ENCODE data around the gene HOXA7. TPM values are rescaled to one million over a fixed set of nuclear protein-coding genes. Genes with fewer than 3 reads are reported as not detected.
A peak's percentile ranks its signal among the peaks of the same experiment; 100 is the strongest.

HOXA7 gene
- 1 to 10 TPM; 6.2 to 8.2 (median 6.8) TPM for total RNA-seq (2021; fragmentation: NEBNext Ultra II Directional; extraction: Animal tissue kit (Norgen Biotek cat#: 25700))
- long read RNA-seq, transcript HOXA7-201 (2 exons, 2,018 nt): major isoform, 6 of 6 reads
- long read RNA-seq, partial matches to known transcripts: 0 of 6 reads
- long read RNA-seq, other reads (novel, unspliced or antisense): 0 of 6 reads

DNA sequence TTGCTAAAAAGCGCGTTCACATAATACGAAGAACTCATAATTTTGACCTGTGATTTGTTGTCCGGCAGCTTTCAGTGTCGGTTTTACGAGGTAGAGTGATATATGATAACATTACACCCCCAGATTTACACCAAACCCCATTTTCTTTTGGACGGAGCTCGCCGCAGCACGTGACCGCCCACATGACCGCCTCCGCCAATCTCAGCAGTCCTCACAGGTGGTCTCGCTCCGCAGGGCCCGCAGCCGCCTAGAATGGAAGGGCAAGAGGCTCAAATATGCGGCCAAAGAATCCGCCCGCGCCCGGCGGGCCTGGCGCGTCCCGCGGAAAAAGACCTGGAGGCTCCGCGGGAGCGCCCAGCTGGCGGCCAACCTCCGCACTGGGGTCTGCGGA is at the start of gene HOXA7:
HOXA7 (minus strand) TSS at position 168 of the 391 bp plus-strand sequence; CDS start at position 38, 130 bp downstream.
- H3K4me1 Mint-ChIP-seq (ENCODE audit: low read depth): peaks cover 34% of the 10 kb centered on the region
- peaks cover 11% of the 10 kb centered on the region for H3K27me3 Mint-ChIP-seq (ENCODE audit: insufficient read depth)
- peak within 1 kb of the TSS; percentile 91 for H3K27ac Mint-ChIP-seq
- peak within 1 kb of the TSS; percentile 91 for H3K4me3 Mint-ChIP-seq
- no peaks in the 10 kb centered on the region for H3K9me3 Mint-ChIP-seq
- peaks cover 5% of the 10 kb centered on the region for H3K36me3 Mint-ChIP-seq (ENCODE audit: low read depth)
- no peak for TF ChIP-seq CTCF (IDR thresholded peaks at IDR 0.05)
- peak; percentile 82 for DNase-seq

DNA sequence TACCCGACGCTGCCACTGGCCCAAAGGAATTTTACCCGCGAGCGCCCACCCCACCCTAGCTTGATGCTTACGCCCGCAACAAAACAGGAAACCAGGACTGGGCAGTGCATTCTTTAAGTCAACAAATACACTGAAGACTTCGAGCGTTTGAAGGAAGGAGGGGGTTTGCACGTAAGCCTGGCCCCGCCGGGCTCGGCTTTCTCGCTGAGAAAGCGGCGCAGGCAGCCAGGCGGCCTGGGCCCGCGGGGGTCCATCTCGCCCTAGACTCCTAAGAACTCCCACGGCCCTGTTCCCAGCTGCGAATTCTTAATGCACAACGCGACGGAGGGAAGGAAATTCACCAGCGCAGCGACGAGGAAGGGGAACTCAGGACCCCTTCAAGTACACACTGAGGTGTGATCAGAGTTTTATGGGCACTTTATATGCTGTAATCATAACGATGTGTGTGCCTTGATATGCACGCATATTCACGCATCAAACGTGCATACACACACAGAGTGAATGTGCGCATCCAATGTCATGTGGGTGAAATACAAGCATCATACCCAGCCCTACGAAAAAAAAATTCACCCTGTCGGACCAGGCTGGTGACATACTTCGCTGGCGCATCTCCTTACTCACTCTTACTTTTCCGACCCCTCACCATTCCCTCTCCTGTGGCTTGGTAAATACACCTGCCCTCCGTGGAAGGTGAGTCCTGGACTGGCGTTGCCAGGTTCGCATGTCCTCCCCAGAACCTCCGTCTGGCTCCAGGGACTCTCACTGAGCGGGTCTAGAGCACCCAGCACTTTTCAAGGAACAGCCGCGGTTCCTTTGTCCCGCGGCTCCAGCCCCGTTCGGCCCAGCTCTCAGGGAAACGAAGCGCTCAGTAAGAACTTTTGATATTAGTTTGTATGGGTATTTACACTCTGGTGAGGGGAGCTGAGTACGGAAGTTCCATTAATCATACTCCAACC is 49.1 kb upstream of the HOXA7 start:
- DNase-seq: no peak
- H3K27ac Mint-ChIP-seq: no peak overlapping the region
- no peaks in the 10 kb centered on the region for H3K9me3 Mint-ChIP-seq

DNA sequence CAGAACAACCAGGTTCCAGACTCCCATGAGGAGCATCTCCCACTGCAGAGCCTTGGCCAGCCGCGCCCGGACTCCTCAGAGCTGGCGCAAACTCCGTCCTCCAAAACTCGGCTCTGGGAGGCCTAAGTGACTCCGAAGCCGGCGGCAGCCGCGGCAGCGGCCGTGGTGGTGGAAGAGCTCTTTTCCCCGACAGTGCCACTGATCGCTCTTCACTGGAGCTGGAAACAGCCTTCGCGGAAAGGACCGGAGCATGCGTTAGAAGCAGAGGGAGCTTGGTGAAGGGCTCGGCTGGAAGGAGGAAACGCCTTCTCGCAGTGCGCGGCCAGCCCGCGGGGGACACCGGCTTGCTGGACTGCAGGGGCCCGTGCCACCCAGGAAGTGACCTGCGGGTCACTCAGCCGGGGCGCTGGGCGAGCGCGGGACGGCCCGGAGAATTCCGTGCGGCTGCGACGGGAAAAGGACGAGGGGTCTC is 48.4 kb upstream of the HOXA7 start:
- H3K4me3 Mint-ChIP-seq: peak overlapping the region; percentile 24; the same call in 1 of the 2 replicates
- peaks cover 5% of the 10 kb centered on the region for H3K27me3 Mint-ChIP-seq (ENCODE audit: insufficient read depth)
- H3K9me3 Mint-ChIP-seq: no peaks in the 10 kb centered on the region
- peaks cover 13% of the 10 kb centered on the region for H3K4me1 Mint-ChIP-seq (ENCODE audit: low read depth)
- TF ChIP-seq CTCF (IDR thresholded peaks at IDR 0.05): no peak
- no peak overlapping the region for H3K27ac Mint-ChIP-seq
- no peaks in the 10 kb centered on the region for H3K36me3 Mint-ChIP-seq (ENCODE audit: low read depth)
- no peak for DNase-seq

More for the DNA sequence above, 49.1 kb upstream of the HOXA7 start:
- Mint-ChIP-seq H3K4me3 (no peak overlapping the region), H3K36me3 (ENCODE audit: low read depth) (no peaks in the 10 kb centered on the region), H3K27me3 (ENCODE audit: insufficient read depth) (peaks cover 5% of the 10 kb centered on the region), H3K4me1 (ENCODE audit: low read depth) (peaks cover 15% of the 10 kb centered on the region)
- no peak for TF ChIP-seq CTCF (IDR thresholded peaks at IDR 0.05)

DNA sequence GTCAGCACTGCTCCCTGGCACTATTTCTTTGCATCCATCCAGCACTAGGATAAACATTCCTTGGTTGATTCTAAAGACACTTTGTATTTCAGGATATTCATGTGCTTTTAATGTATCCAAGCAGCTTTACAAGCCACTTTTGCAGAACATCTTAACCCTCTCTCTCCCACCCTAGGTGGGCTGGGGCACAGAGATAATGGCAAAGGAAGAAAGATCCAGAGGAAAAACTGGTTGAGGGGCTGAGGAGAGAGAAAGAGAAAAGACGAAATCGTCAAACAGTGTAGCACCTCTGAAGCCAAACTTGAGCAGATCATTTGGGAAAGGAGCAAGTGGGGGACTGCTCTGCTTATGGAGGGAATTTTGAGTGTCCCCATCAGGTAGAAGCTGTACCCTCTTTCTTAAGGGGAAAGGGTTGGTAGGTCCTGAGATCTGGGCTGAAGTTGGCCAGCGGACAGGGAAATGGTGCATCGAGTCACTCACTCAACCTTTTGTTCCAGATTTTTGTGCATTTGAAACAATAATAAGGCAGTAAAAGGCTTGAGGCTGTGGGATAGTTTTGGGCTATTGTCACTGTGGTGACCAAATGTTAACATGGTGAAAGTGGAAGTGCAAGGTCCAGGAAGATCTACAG is 47.6 kb upstream of the HOXA7 start:
- no peak overlapping the region for H3K4me3 Mint-ChIP-seq
- TF ChIP-seq CTCF (IDR thresholded peaks at IDR 0.05): no peak
- peaks cover 13% of the 10 kb centered on the region for H3K4me1 Mint-ChIP-seq (ENCODE audit: low read depth)

DNA sequence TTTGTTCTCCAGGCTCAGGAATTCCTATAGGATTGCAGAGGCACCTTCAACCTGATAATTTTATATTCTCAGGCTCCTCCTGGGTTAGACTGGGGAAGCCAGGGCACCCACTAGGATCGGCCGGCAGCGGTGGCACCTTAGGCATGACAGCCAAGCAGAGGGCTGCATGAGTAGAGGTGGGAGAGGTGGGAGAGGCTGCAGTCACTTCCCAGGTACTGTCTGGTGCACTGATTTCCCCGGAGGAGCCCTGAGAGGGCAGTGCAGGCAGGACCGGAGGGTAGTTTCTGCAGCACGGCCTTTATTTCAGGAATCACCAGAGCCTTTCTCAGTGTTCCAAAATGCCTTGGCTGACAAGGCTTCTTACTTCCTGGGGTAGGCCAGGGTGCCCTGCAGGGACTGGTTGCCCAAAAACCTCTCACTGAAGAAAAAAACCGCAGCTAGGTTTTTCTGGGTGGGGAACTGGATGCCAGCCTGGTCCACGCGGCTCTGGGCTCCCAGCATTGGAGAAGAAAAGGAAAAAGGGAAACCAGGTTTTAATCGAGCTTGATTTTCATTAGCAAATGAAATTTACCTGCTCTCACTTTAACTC is 47.0 kb upstream of the HOXA7 start:
- H3K27ac Mint-ChIP-seq: no peak overlapping the region
- no peak for TF ChIP-seq CTCF (IDR thresholded peaks at IDR 0.05)
- H3K4me3 Mint-ChIP-seq: no peak overlapping the region
- no peak for DNase-seq
- peaks cover 13% of the 10 kb centered on the region for H3K4me1 Mint-ChIP-seq (ENCODE audit: low read depth)
- H3K36me3 Mint-ChIP-seq (ENCODE audit: low read depth): peaks cover 4% of the 10 kb centered on the region; the same call in 1 of the 2 replicates
- peaks cover 6% of the 10 kb centered on the region for H3K27me3 Mint-ChIP-seq (ENCODE audit: insufficient read depth)
- H3K9me3 Mint-ChIP-seq: no peaks in the 10 kb centered on the region

More for the DNA sequence above, 47.6 kb upstream of the HOXA7 start:
- Mint-ChIP-seq H3K36me3 (ENCODE audit: low read depth) (no peaks in the 10 kb centered on the region), H3K9me3 (no peaks in the 10 kb centered on the region), H3K27me3 (ENCODE audit: insufficient read depth) (peaks cover 6% of the 10 kb centered on the region), H3K27ac (no peak overlapping the region)
- DNase-seq: no peak

All from HFFc6 (cell line).